ENCODE data around the gene ZNF836. TPM values are rescaled to one million over a fixed set of nuclear protein-coding genes. Genes with fewer than 3 reads are reported as not detected.

The ZNF836 gene
- total and polyA plus RNA-seq, 2 of the 13 experiments (the other 11 are each of a cell fraction or from before 2014, with no cell fraction given): 1.6 to 5.3 TPM

DNA sequence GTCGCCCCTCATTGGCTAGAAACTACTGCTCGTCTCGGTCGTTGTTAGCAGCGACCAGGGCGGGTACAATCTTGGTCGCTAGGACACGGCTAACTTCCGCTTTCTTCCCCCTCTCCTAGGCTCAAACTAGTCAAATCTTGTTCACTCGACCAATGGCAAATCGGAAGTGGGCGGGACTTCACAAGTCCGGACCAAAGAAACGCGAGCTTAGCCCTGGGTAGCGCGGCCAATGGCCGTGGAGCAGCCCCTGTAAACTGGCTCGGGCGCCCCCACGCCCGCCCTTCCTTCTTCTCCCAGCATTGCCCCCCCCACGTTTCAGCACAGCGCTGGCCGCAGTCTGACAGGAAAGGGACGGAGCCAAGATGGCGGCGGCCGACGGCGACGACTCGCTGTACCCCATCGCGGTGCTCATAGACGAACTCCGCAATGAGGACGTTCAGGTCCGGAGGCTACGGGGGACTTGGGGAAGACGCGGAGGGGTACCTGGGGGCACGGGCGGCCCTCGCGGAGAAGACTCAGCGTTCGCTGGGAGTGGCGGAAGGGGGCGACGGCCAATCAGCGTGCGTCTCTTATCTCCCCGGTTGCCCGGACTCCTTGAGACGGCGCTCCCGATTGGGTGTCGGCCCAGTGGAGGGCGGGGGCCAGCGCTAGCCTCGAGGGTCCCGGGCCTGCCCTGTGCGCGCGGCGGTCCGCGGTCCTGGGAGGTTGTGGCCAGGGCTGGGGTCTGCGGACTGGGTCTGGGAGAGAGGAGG is 18.5 kb upstream of the ZNF836 start, which contains the start of gene PPP2R1A (continued):
- TF ChIP-seq, protein P1, sequence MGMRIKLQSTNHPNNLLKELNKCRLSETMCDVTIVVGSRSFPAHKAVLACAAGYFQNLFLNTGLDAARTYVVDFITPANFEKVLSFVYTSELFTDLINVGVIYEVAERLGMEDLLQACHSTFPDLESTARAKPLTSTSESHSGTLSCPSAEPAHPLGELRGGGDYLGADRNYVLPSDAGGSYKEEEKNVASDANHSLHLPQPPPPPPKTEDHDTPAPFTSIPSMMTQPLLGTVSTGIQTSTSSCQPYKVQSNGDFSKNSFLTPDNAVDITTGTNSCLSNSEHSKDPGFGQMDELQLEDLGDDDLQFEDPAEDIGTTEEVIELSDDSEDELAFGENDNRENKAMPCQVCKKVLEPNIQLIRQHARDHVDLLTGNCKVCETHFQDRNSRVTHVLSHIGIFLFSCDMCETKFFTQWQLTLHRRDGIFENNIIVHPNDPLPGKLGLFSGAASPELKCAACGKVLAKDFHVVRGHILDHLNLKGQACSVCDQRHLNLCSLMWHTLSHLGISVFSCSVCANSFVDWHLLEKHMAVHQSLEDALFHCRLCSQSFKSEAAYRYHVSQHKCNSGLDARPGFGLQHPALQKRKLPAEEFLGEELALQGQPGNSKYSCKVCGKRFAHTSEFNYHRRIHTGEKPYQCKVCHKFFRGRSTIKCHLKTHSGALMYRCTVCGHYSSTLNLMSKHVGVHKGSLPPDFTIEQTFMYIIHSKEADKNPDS (CRISPR knock-in tag; IDR thresholded peaks at IDR 0.05): peak; percentile 85; the same call in 1 of the 2 replicates
- TF ChIP-seq PHF8 (CRISPR knock-in tag; IDR thresholded peaks at IDR 0.05): peak; percentile 95
- 0 out of 2 replicates have a peak, but pooled peaks have one; percentile 61 for TF ChIP-seq ZNF678 (CRISPR knock-in tag; IDR thresholded peaks at IDR 0.05)
- no peak for TF ChIP-seq CTCF (CRISPR knock-in tag; IDR thresholded peaks at IDR 0.05)
- peak; percentile 79 for TF ChIP-seq AGO2 (optimal IDR thresholded peaks at IDR 0.05; ENCODE audit: low read depth, low read length)
- TF ChIP-seq ZZZ3 (CRISPR knock-in tag; IDR thresholded peaks at IDR 0.05; ENCODE audit: borderline replicate concordance): peak; percentile 77
- peak; percentile 46; the same call in 1 of the 2 replicates for TF ChIP-seq SP4 (CRISPR knock-in tag; IDR thresholded peaks at IDR 0.05)
- TF ChIP-seq ZXDC (CRISPR knock-in tag; IDR thresholded peaks at IDR 0.05): peak; percentile 100
- TF ChIP-seq ZSCAN9 (CRISPR knock-in tag; IDR thresholded peaks at IDR 0.05; ENCODE audit: borderline replicate concordance): 0 out of 2 replicates have a peak, but pooled peaks have one; percentile 30
- no peak; the same call in 1 of the 2 replicates for TF ChIP-seq ZKSCAN8 (CRISPR knock-in tag; IDR thresholded peaks at IDR 0.05; ENCODE audit: borderline replicate concordance)
- TF ChIP-seq PATZ1 (CRISPR knock-in tag; IDR thresholded peaks at IDR 0.05): peak; percentile 86
- no peak; the same call in 1 of the 2 replicates for TF ChIP-seq KLF11 (CRISPR knock-in tag; IDR thresholded peaks at IDR 0.05)
- TF ChIP-seq RBM22 (optimal IDR thresholded peaks at IDR 0.05; ENCODE audit: low read length): peak; percentile 98
- peak; percentile 8; the same call in 1 of the 2 replicates for TF ChIP-seq KAT7 (CRISPR knock-in tag; IDR thresholded peaks at IDR 0.05; ENCODE audit: borderline replicate concordance)
- peak; percentile 47; the same call in 1 of the 2 replicates for TF ChIP-seq ARNT2 (CRISPR knock-in tag; IDR thresholded peaks at IDR 0.05; ENCODE audit: low read depth)
- 0 out of 2 replicates have a peak, but pooled peaks have one; percentile 28 for TF ChIP-seq ZNF274 (CRISPR knock-in tag; IDR thresholded peaks at IDR 0.05)
- TF ChIP-seq TFDP2 (CRISPR knock-in tag; IDR thresholded peaks at IDR 0.05): no peak
- TF ChIP-seq ETV6 (CRISPR knock-in tag; conservative IDR thresholded peaks at IDR 0.05): 0 out of 2 replicates have a peak, but pooled peaks have one; percentile 55
- peak; percentile 57; the same call in 1 of the 2 replicates for TF ChIP-seq NFATC3 (CRISPR knock-in tag; IDR thresholded peaks at IDR 0.05)

Measured in HepG2 (cell line).